Retinal pigment epithelial cell (primary cell): Measurements from ENCODE around the gene MCM6.
"Not testable (repeated sequence)": the region's sequence is repeated elsewhere in the genome, so short reads cannot be mapped to it uniquely, and the experiment has no call there.

Experiments used
- DNase-seq: peaks from one replicate; pipeline ENCODE4 v3.0.0-alpha.2; 2010; ENCODE audit warnings: low read depth
- H3K4me3 ChIP-seq: 2 replicates; pipeline ENCODE4 v1.5.1; 2011; ENCODE audit warnings: mild to moderate bottlenecking, low read length, control low read depth, moderate library complexity
- CTCF ChIP-seq: conservative IDR thresholded peaks from 2 replicates; pipeline ENCODE4 v1.5.1; 2011; ENCODE audit warnings: low read depth, low read length, control low read depth, inconsistent platforms

Gene MCM6

GRCh38 chr2:135890149-135890548, 13.9 kb upstream of the MCM6 start:
- DNase-seq = no peak
- no peak for TF ChIP-seq CTCF
- no peak overlapping the region for H3K4me3 ChIP-seq

- not testable (repeated sequence) for DNase-seq, H3K4me3 ChIP-seq
These were observed 12.3 kb upstream of the MCM6 start for GRCh38 chr2:135888587-135888986.

GRCh38 chr2:135885709-135886108, 9.5 kb upstream of the MCM6 start:
- no peak for DNase-seq
- no peak overlapping the region for H3K4me3 ChIP-seq
- no peak for TF ChIP-seq CTCF

GRCh38 chr2:135882415-135882814, 6.2 kb upstream of the MCM6 start:
- no peak overlapping the region for H3K4me3 ChIP-seq
- TF ChIP-seq CTCF = no peak

GRCh38 chr2:135876770-135877169, 527 bp upstream of the MCM6 start:
- DNase-seq = not testable (repeated sequence)
- peak overlapping the region; percentile 55 for H3K4me3 ChIP-seq

More at GRCh38 chr2:135882415-135882814, 6.2 kb upstream of the MCM6 start:
- no peak for DNase-seq

- H3K4me3 ChIP-seq = peak overlapping the region; percentile 55
- TF ChIP-seq CTCF = no peak
- no peak for DNase-seq
These were observed 665 bp downstream of the MCM6 start for GRCh38 chr2:135875491-135876065.

- peak overlapping the region; percentile 55 for H3K4me3 ChIP-seq
- DNase-seq = no peak
- no peak for TF ChIP-seq CTCF
These were observed 1.4 kb downstream of the MCM6 start for GRCh38 chr2:135874777-135875365.

GRCh38 chr2:135870571-135870970, 5.7 kb downstream of the MCM6 start:
- TF ChIP-seq CTCF = no peak
- no peak overlapping the region for H3K4me3 ChIP-seq
- DNase-seq = no peak
